A549 (cell line): ENCODE data around the gene PEPD. TPM values are rescaled to one million over a fixed set of nuclear protein-coding genes. Genes with fewer than 3 reads are reported as not detected.

Experiments used
- ATAC-seq, 2 experiments: fragments of 200-7000 bp in 1 of 2; fragments of >200 bp in 1 of 2; cut with Nextera tagmentation in 1 of 2; cut with Tn5 transposase in 1 of 2; 3 replicates each; pipeline versions ENCODE4 v1.8.0 to v1.9.1; 2018 to 2020; ENCODE audit warnings: mild to moderate bottlenecking in 1 of 2, moderate library complexity in 1 of 2
- CTCF ChIA-PET: fragments of 300-600 bp; sonication (Branson Sonifier 250); formaldehyde crosslinking; extraction: SDS; loops from one replicate; lab custom pipeline; 2021; ENCODE audit warnings: antibody characterized with exemption, inconsistent platforms; lab: Yijun Ruan, JAX
- POLR2A ChIA-PET: fragments of 350-600 bp; formaldehyde crosslinking; extraction: SDS; loops from one replicate; lab custom pipeline; 2021; ENCODE audit warnings: antibody characterized with exemption, inconsistent platforms; lab: Yijun Ruan, JAX
- DNase-seq, 2 experiments: peaks; one replicate each; pipeline versions ENCODE4 v3.0.0 to v3.0.0-alpha.2; 2011 to 2016; ENCODE audit warnings: low read depth in 1 of 2, low spot score in 1 of 2
- FAIRE-seq: peaks from 2 replicates; lab custom pipeline; 2011; peaks lifted over from hg19 to GRCh38; lab: Jason Lieb, UNC
- H3K27ac ChIP-seq, 2 experiments: fragments of >200 bp; sonication (Bioruptor Twin); formaldehyde crosslinking; 3 replicates each; pipeline ENCODE4 v1.5.1; 2016 to 2017
- H3K4me1 ChIP-seq: fragments of >200 bp; sonication (Bioruptor Twin); formaldehyde crosslinking; 3 replicates; pipeline ENCODE4 v1.6.1; 2016
- H3K4me2 ChIP-seq: fragments of >200 bp; sonication (Bioruptor Twin); formaldehyde crosslinking; 3 replicates; pipeline ENCODE4 v1.6.1; 2016
- H3K4me3 ChIP-seq: fragments of >200 bp; sonication (Bioruptor Twin); formaldehyde crosslinking; 3 replicates; pipeline ENCODE4 v1.5.1; 2016
- H3K9me3 ChIP-seq: fragments of >200 bp; sonication (Bioruptor Twin); formaldehyde crosslinking; 3 replicates; pipeline ENCODE4 v1.6.1; 2016
- BHLHE40 ChIP-seq: IDR thresholded peaks from 2 replicates; pipeline ENCODE4 v1.6.1; 2012; ENCODE audit warnings: low read depth, low read length, inconsistent platforms
- CBX8 ChIP-seq: fragments of 200-600 bp; sonication (generic); IDR thresholded peaks from 2 replicates; pipeline ENCODE4 v1.6.1; 2016
- CEBPB ChIP-seq, 2 experiments: fragments of >200 bp in 1 of 2; sonication (Bioruptor Twin) in 1 of 2; formaldehyde crosslinking in 1 of 2; IDR thresholded peaks; 2 replicates each; pipeline ENCODE4 v1.6.1; 2012 to 2016
- E2F6 ChIP-seq: IDR thresholded peaks from 2 replicates; pipeline ENCODE4 v1.6.1; 2012; ENCODE audit warnings: low read depth, borderline replicate concordance
- EHMT2 ChIP-seq: fragments of 200-600 bp; sonication (generic); IDR thresholded peaks from 2 replicates; pipeline ENCODE4 v1.6.1; 2016; ENCODE audit warnings: antibody characterized with exemption, low read depth, mild to moderate bottlenecking, moderate library complexity
- ESRRA ChIP-seq: fragments of 150-350 bp; IDR thresholded peaks from 2 replicates; pipeline ENCODE4 v1.6.1; 2014; ENCODE audit warnings: mild to moderate bottlenecking, low read length, borderline replicate concordance
- FOSB ChIP-seq: fragments of 250-450 bp; sonication (Bioruptor Pico); IDR thresholded peaks from 2 replicates; pipeline ENCODE4 v1.5.0; 2020; ENCODE audit warnings: mild to moderate bottlenecking, moderate library complexity
- GATA3 ChIP-seq: IDR thresholded peaks from 2 replicates; pipeline ENCODE4 v1.6.1; 2012; ENCODE audit warnings: borderline replicate concordance
- HEYL ChIP-seq: fragments of 250-450 bp; sonication (Bioruptor Pico); IDR thresholded peaks from 2 replicates; pipeline ENCODE4 v1.8.0; 2021; ENCODE audit warnings: mild to moderate bottlenecking, moderate library complexity
- HOXA7 ChIP-seq: fragments of 250-450 bp; sonication (Bioruptor Pico); IDR thresholded peaks from 2 replicates; pipeline ENCODE4 v1.5.0; 2020; ENCODE audit warnings: mild to moderate bottlenecking, moderate library complexity
- HOXB13 ChIP-seq: fragments of 250-450 bp; sonication (Bioruptor Pico); IDR thresholded peaks from 2 replicates; pipeline ENCODE4 v1.5.0; 2020; ENCODE audit warnings: low read depth, mild to moderate bottlenecking, moderate library complexity
- JUN ChIP-seq, 2 experiments: fragments of >200 bp; sonication (Bioruptor Twin); formaldehyde crosslinking; IDR thresholded peaks; 2 replicates in 1 of 2; 3 replicates in 1 of 2; pipeline ENCODE4 v1.6.1; 2016 to 2017
- KDM5A ChIP-seq: fragments of 200-600 bp; sonication (generic); IDR thresholded peaks from 2 replicates; pipeline ENCODE4 v1.6.1; 2016; ENCODE audit warnings: antibody characterized with exemption, mild to moderate bottlenecking
- MAFK ChIP-seq: fragments of 450-650 bp; IDR thresholded peaks from 2 replicates; pipeline ENCODE4 v1.6.1; 2014; ENCODE audit not compliant: partially characterized antibody
- MAZ ChIP-seq: fragments of 150-350 bp; IDR thresholded peaks from 2 replicates; pipeline ENCODE4 v1.6.1; 2014; ENCODE audit warnings: antibody characterized with exemption, low read depth, low read length, borderline replicate concordance
- NFE2L2 ChIP-seq: fragments of 150-350 bp; conservative IDR thresholded peaks from 2 replicates; pipeline ENCODE4 v1.6.1; 2014; ENCODE audit warnings: low read length
- NPAS2 ChIP-seq: fragments of 250-450 bp; sonication (Bioruptor Pico); IDR thresholded peaks from 2 replicates; pipeline ENCODE4 v1.8.0; 2022; ENCODE audit warnings: mild to moderate bottlenecking, moderate library complexity, borderline replicate concordance
- NR3C1 ChIP-seq: fragments of >200 bp; sonication (Bioruptor Twin); formaldehyde crosslinking; IDR thresholded peaks from 3 replicates; pipeline ENCODE4 v1.6.1; 2017
- PBX3 ChIP-seq: IDR thresholded peaks from 2 replicates; pipeline ENCODE4 v1.6.1; 2012
- POLR2A ChIP-seq: IDR thresholded peaks from 2 replicates; pipeline ENCODE4 v1.6.1; 2012; ENCODE audit warnings: mild to moderate bottlenecking, low read length
- POLR2AphosphoS2 ChIP-seq: conservative IDR thresholded peaks from 2 replicates; pipeline ENCODE4 v1.6.1; 2012; ENCODE audit warnings: low read length, improper control_type of control experiment, inconsistent platforms
- RARB ChIP-seq: fragments of 250-450 bp; sonication (Bioruptor Pico); IDR thresholded peaks from 2 replicates; pipeline ENCODE4 v1.8.0; 2021; ENCODE audit warnings: mild to moderate bottlenecking, moderate library complexity
- RNF2 ChIP-seq: fragments of 200-600 bp; sonication (generic); IDR thresholded peaks from 2 replicates; pipeline ENCODE4 v1.6.1; 2016; ENCODE audit warnings: low read depth, mild to moderate bottlenecking, antibody characterized with exemption, moderate library complexity, borderline replicate concordance
- SMC3 ChIP-seq: fragments of >200 bp; sonication (Bioruptor Twin); formaldehyde crosslinking; IDR thresholded peaks from 3 replicates; pipeline ENCODE4 v1.6.1; 2018; ENCODE audit warnings: inconsistent platforms
- SREBF2 ChIP-seq: fragments of 450-650 bp; IDR thresholded peaks from 2 replicates; pipeline ENCODE4 v1.6.1; 2014; ENCODE audit warnings: mild to moderate bottlenecking, moderate library complexity
- TFCP2L1 ChIP-seq: fragments of 250-450 bp; sonication (Bioruptor Pico); IDR thresholded peaks from 2 replicates; pipeline ENCODE4 v1.5.0; 2021; ENCODE audit warnings: mild to moderate bottlenecking
- TP53 ChIP-seq: fragments of 250-450 bp; sonication (Bioruptor Pico); IDR thresholded peaks from 2 replicates; pipeline ENCODE4 v1.5.0; 2021; ENCODE audit warnings: mild to moderate bottlenecking, moderate library complexity
- USF2 ChIP-seq: fragments of 450-650 bp; IDR thresholded peaks from 2 replicates; pipeline ENCODE4 v1.6.1; 2014; ENCODE audit warnings: antibody characterized with exemption
- ZC3H11A ChIP-seq: fragments of 450-650 bp; IDR thresholded peaks from 2 replicates; pipeline ENCODE4 v1.6.1; 2014; ENCODE audit warnings: antibody characterized with exemption, mild to moderate bottlenecking
- ZFP36 ChIP-seq: fragments of 450-650 bp; IDR thresholded peaks from 2 replicates; pipeline ENCODE4 v1.6.1; 2014; ENCODE audit warnings: borderline replicate concordance; ENCODE audit not compliant: partially characterized antibody
- ZNF302 ChIP-seq: fragments of 250-450 bp; sonication (Bioruptor Pico); IDR thresholded peaks from 2 replicates; pipeline ENCODE4 v1.9.0; 2021; ENCODE audit warnings: inconsistent platforms, mild to moderate bottlenecking, moderate library complexity
- ZSCAN20 ChIP-seq: fragments of 250-450 bp; sonication (Bioruptor Pico); IDR thresholded peaks from 2 replicates; pipeline ENCODE4 v1.8.0; 2022; ENCODE audit warnings: mild to moderate bottlenecking, moderate library complexity
- WGBS: methylation state at CpG from one replicate; pipeline ENCODE4 v1.1.6; 2017; ENCODE audit errors: missing lambda C conversion rate; 5-methylcytosine and 5-hydroxymethylcytosine counted together
- polyA plus RNA-seq, 4 experiments: library from polyadenylated mRNA; depleted of rRNA in 3 of 4; stranded (reverse); fragments of >200 nt; fragmentation: RNase III in 1 of 4; extraction: RNeasy Plus Mini Kit Qiagen cat#74134 plus additional on column Dnase treatment in 1 of 4; gene quantifications; 2 replicates in 3 of 4; 3 replicates in 1 of 4; pipeline ENCODE4 v1.2.3, GENCODE V29; 2011 to 2017
- TF ChIP-seq, protein P1 (sequence below): fragments of >200 bp; sonication (Bioruptor Twin); formaldehyde crosslinking; IDR thresholded peaks from 3 replicates; pipeline ENCODE4 v1.5.1; 2016
- TF ChIP-seq, protein P2 (sequence below): fragments of >200 bp; sonication (Bioruptor Twin); formaldehyde crosslinking; IDR thresholded peaks from 2 replicates; pipeline ENCODE4 v1.6.1; 2016
- TF ChIP-seq, protein P3 (sequence below): fragments of 150-350 bp; IDR thresholded peaks from 2 replicates; pipeline ENCODE4 v1.6.1; 2014; ENCODE audit warnings: low read depth, mild to moderate bottlenecking, low read length

PEPD gene
- polyA plus RNA-seq, 2 of the 4 experiments (the other 2 are of a cell fraction): 85.5 to 100 TPM

DNA sequence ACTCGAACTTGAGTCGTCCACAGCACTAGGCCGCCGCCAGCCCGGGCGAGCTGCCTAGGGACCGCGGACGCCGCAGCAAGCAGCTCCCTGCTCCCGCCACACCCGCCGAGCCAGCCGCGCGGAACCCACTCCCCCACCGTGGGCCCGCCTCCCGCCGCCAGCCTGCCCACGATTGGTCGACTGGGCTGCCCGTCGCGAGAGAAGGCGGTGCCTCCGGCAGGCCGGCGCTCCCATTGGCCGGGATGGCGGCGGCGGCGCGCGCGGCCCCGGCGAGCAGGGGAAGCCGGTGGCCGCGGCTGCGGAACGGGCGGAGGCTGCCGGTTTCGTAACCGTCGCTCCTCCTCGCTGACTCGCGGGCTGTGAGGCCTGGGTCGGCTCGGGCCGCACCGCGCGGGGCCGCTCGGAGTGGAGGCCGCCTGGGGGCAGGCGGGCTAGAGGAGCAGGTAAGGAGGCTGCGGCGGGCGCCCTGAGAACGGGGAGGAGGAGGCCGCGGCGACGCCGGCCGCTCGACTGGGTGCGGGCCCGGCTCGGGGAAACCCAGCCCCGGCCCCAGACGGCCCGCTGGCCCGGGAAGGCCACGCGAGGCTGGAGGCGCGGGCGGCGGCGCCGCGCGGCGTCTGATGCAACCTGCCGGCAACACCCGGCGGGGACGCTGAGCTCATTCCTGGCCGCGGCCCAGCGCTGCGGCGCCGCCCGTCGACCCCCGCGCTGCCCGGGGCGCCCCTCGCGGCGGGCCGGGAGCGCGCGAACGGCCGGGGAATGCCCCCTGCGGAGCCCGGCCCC is 147.9 kb downstream of the PEPD start, which contains the start of gene CEBPG (continued):
- TF ChIP-seq JUN (IDR thresholded peaks at IDR 0.05) (peak; percentile 87 to 97; a peak in 4 of 5 replicates), ZC3H11A (no peak), GATA3 (peak; percentile 8; the same call in 1 of the 2 replicates), POLR2AphosphoS2 (no peak), CBX8 (no peak), E2F6 (no peak; the same call in 1 of the 2 replicates), TFCP2L1 (CRISPR knock-in tag) (no peak), ZNF302 (CRISPR knock-in tag) (no peak), HOXA7 (CRISPR knock-in tag) (no peak), USF2 (no peak), RARB (CRISPR knock-in tag) (no peak), ESRRA (no peak), KDM5A (no peak), PBX3 (peak; percentile 98), SMC3 (peak; percentile 35; the same call in 1 of the 3 replicates), MAFK (no peak), NFE2L2 (no peak), FOSB (CRISPR knock-in tag) (no peak), HOXB13 (CRISPR knock-in tag) (no peak), ZFP36 (no peak), EHMT2 (no peak), HEYL (CRISPR knock-in tag) (no peak), NR3C1 (no peak)
- TF ChIP-seq, protein P1, sequence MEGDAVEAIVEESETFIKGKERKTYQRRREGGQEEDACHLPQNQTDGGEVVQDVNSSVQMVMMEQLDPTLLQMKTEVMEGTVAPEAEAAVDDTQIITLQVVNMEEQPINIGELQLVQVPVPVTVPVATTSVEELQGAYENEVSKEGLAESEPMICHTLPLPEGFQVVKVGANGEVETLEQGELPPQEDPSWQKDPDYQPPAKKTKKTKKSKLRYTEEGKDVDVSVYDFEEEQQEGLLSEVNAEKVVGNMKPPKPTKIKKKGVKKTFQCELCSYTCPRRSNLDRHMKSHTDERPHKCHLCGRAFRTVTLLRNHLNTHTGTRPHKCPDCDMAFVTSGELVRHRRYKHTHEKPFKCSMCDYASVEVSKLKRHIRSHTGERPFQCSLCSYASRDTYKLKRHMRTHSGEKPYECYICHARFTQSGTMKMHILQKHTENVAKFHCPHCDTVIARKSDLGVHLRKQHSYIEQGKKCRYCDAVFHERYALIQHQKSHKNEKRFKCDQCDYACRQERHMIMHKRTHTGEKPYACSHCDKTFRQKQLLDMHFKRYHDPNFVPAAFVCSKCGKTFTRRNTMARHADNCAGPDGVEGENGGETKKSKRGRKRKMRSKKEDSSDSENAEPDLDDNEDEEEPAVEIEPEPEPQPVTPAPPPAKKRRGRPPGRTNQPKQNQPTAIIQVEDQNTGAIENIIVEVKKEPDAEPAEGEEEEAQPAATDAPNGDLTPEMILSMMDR: peak; percentile 43; the same call in 2 of the 3 replicates
- TF ChIP-seq, protein P2, sequence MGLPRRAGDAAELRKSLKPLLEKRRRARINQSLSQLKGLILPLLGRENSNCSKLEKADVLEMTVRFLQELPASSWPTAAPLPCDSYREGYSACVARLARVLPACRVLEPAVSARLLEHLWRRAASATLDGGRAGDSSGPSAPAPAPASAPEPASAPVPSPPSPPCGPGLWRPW: no peak

DNA sequence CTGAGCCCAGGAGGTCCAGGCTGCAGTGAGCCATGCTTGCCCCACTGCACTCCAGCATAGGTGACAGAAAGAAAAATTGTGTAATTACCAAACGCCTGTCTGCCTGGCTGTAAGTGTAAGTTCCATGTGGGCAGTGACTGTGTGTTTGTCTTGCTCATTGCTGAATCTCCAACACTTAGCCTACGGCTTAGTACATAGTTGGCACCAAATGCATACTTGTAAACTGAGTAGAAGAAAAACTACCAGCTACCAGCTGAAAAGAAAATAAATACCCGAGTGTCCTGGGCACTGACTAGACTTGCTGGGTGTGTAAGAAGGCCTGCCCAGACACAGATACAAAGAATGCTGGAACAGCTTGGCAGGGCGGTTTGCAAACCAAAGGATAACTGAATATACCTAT is 150.8 kb downstream of the PEPD start:
- POLR2A ChIA-PET: interaction anchor here (6.7 kb wide), 1 partner anchor 69 kb away, joined by 160 read pairs; the partner anchor contains the start of gene CEBPA
- FAIRE-seq (no peak), ATAC-seq (no peak), DNase-seq (no peak)
- Histone ChIP-seq H3K9me3 (no peaks in the 10 kb centered on the region), H3K4me3 (no peak overlapping the region), H3K4me1 (peaks cover 22% of the 10 kb centered on the region), H3K4me2 (no peak overlapping the region), H3K27ac (no peak overlapping the region)
- 72% methylated on average over 4 of the region's 4 CpGs for WGBS
- CTCF ChIA-PET: interaction anchor here (0.7 to 5.7 kb wide), 11 partner anchors 8 to 748 kb away, joined by 3 to 28 read pairs (median 6); partner anchors contain the start of gene CEBPA
- TF ChIP-seq NPAS2 (CRISPR knock-in tag) (no peak), USF2 (no peak), SREBF2 (no peak), CEBPB (IDR thresholded peaks at IDR 0.05) (no peak), MAZ (no peak), POLR2A (no peak), BHLHE40 (no peak), CBX8 (no peak), ZNF302 (CRISPR knock-in tag) (no peak), TP53 (no peak), NFE2L2 (no peak), ZSCAN20 (no peak), RNF2 (no peak), ESRRA (no peak)
- TF ChIP-seq, protein P3, sequence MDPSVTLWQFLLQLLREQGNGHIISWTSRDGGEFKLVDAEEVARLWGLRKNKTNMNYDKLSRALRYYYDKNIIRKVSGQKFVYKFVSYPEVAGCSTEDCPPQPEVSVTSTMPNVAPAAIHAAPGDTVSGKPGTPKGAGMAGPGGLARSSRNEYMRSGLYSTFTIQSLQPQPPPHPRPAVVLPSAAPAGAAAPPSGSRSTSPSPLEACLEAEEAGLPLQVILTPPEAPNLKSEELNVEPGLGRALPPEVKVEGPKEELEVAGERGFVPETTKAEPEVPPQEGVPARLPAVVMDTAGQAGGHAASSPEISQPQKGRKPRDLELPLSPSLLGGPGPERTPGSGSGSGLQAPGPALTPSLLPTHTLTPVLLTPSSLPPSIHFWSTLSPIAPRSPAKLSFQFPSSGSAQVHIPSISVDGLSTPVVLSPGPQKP: no peak
